ENCODE results near the gene KIF1B.
"Not testable (repeated sequence)": the region's sequence is repeated elsewhere in the genome, so short reads cannot be mapped to it uniquely, and the experiment has no call there.

Gene KIF1B

DNA sequence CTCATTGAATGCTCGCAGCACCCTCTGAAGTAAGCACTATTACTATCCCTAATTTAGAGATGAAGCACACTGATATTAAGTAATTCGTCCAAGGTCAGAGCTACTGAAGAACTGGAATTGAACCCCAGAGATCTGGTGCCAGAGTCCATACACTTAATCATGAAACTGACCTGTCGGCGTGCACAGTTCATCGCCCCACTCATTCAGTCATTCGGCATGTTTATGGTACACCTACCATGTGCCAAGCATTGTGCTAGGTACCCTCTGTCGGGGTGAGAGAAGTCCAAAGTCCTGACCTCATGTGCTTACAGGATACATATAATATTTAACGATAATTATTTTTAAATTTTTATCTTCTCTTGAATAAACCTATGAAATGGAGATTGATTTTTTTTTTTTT is 214.3 kb downstream of the KIF1B start:
- DNase-seq (ENCODE audit: low read depth in 2 of 3, low spot score in 1 of 3), result no peak

DNA sequence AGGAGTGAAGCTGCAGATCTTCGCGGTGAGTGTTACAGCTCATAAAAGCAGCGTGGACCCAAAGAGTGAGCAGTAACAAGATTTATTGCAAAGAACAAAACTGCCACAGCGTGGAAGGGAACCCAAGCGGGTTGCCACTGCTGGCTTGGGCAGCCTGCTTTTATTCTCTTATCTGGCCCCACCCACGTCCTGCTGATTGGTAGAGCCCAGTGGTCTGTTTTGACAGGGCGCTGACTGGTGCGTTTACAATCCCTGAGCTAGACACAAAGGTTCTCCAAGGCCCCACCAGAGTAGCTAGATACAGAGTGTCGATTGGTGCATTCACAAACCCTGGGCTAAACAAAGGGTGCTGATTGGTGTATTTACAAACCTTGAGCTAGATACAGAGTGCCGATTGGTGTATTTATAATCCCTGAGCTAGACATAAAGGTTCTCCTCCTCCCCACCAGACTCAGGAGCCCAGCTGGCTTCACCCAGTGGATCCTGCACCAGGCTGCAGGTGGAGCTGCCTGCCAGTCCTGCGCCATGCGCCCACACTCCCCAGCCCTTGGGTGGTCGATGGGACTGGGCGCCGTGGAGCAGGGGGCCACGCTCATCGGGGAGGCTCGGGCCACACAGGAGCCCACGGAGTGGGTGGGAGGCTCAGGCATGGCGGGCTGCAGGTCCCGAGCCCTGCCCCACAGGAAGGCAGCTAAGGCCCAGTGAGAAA is 215.6 kb downstream of the KIF1B start:
- DNase-seq (ENCODE audit: low read depth in 2 of 3, low spot score in 1 of 3), result not testable (repeated sequence)

DNA sequence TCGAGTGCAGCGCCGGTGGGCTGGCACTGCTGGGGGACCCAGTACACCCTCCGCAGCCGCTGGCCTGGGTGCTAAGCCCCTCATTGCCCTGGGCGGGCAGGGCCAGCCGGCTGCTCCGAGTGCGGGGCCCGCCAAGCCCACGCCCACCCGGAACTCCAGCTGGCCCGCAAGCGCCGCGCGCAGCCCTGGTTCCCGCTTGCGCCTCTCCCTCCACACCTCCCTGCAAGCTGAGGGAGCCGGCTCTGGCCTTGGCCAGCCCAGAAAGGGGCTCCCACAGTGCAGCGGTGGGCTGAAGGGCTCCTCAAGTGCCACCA is 216.1 kb downstream of the KIF1B start:
- not testable (repeated sequence) for DNase-seq (ENCODE audit: low read depth in 2 of 3, low spot score in 1 of 3)

DNA sequence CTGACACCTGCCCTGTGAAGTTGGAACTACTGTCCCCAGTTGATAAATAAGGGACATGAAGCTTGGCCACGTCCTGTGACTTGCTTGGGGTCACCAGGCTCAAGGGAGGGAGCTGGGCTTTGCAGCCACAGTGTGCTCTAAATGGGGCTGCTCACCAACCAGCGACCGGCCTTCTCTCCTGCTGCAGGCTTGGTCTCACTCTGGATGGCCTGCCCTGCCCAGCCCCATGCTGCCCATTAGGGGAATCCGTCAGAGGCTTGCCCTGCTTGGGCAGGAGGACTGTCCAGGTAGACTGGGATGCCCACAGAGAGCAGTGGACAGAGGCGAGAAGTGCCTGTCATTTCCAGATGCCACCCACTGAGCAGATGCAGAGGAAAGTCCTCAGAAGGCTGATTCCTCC is 218.6 kb downstream of the KIF1B start:
- no peak for DNase-seq (ENCODE audit: low read depth in 2 of 3, low spot score in 1 of 3)

DNA sequence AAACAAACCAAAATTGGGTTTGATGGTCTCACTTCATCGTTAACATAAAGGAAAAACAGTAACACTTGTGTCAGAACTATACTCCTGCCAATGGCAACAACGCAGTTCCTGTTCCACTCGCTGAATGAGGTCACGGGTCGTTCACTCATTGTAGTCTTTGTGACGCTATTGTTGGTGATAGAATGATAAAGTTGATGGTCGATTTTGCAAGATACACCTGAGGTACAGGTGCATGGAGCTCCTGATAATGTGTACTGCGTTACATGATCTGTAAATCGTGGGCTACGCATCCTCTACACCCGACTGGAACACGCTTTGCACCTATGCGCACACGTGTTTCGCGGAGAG is 219.5 kb downstream of the KIF1B start:
- peak; percentile 4 to 22 (median 9) for DNase-seq (ENCODE audit: low read depth in 2 of 3, low spot score in 1 of 3)

DNA sequence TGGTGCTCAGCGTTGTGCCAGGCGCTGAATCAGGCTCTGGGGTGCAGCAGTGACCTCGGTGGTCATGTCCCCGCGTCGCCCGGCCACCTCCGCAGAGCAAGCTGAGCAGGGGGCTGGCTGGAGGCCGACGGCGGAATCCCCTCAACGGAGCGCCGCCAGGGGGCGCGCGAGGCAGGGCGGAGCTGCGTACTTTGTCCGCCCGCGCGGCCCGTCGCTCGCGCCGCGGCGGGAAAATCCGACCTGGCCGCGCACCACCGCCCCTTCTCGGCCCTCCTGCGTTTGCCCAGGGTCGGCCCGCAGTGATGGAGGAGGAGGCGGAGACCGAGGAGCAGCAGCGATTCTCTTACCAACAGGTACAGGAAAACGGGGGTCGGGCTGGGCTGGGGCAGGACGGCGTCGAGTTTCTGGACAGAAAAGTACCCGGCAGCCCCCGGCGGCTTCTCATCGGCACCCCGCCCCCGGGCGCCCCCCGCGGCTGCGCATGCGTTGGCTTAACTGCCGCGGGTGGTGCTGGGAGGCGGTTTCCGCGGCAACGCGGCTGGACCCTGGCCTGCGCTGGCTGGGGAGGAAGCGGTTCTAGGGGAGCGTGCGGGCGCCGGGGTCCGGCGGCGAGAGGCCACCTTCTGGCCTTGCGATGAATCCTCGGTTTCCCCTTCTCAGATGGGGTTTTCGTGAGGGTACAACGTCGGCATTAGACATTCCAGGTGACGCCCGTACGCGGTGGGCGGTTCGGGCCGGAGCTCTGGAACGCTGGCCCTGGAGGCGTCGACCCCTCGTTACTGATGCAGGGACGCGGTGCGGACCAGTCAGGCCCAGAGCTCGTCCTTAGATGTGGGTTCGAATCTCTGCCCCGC is 220.1 kb downstream of the KIF1B start, which contains the start of gene CENPS:
TSS of gene CENPS (plus strand) at position 218 of the 854 bp plus-strand sequence. CDS start at position 303, 85 bp downstream.
- DNase-seq (ENCODE audit: low read depth in 2 of 3, low spot score in 1 of 3), result peak; percentile 85 to 88 (median 86)
